ENCODE results near the gene ETS1.
A peak's percentile ranks its signal among the peaks of the same experiment; 100 is the strongest.

The ETS1 gene

DNA sequence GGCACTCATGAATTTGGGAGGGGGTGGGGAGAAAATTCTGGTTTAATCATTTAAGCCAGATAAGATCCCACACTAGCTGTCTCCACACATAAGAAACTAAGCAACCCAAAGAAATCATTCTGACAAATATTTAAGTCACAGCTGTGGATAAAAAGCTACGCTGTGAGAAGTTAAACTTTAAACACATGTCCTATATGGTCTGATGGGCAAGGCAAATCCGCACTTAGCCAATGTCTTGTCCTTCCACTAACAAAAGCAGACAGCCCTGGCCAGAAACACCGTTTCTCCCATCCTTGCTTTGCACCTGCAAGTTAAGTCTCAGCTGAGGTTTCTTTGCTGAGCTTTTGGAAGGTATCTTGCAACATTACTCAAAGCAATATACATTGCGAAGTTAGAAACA is 68.0 kb downstream of the ETS1 start:
- ATAC-seq (ENCODE audit: low read depth) (no peak), DNase-seq (ENCODE audit: low spot score) (no peak)
- Histone ChIP-seq H3K27ac (ENCODE audit: poor library complexity, severe bottlenecking) (peak overlapping the region; percentile 98), H3K4me3 (ENCODE audit: severe bottlenecking) (peak overlapping the region; percentile 60), H3K27me3 (ENCODE audit: insufficient read depth, poor library complexity, severe bottlenecking) (no peaks in the 10 kb centered on the region), H3K36me3 (ENCODE audit: low read depth) (peaks cover 64% of the 10 kb centered on the region), H3K4me1 (ENCODE audit: insufficient read depth, poor library complexity, severe bottlenecking) (peaks cover 68% of the 10 kb centered on the region), H3K9me3 (ENCODE audit: severe bottlenecking) (no peaks in the 10 kb centered on the region)
- TF ChIP-seq, protein P1, sequence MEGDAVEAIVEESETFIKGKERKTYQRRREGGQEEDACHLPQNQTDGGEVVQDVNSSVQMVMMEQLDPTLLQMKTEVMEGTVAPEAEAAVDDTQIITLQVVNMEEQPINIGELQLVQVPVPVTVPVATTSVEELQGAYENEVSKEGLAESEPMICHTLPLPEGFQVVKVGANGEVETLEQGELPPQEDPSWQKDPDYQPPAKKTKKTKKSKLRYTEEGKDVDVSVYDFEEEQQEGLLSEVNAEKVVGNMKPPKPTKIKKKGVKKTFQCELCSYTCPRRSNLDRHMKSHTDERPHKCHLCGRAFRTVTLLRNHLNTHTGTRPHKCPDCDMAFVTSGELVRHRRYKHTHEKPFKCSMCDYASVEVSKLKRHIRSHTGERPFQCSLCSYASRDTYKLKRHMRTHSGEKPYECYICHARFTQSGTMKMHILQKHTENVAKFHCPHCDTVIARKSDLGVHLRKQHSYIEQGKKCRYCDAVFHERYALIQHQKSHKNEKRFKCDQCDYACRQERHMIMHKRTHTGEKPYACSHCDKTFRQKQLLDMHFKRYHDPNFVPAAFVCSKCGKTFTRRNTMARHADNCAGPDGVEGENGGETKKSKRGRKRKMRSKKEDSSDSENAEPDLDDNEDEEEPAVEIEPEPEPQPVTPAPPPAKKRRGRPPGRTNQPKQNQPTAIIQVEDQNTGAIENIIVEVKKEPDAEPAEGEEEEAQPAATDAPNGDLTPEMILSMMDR (IDR thresholded peaks at IDR 0.05; ENCODE audit: poor library complexity, severe bottlenecking) = no peak

DNA sequence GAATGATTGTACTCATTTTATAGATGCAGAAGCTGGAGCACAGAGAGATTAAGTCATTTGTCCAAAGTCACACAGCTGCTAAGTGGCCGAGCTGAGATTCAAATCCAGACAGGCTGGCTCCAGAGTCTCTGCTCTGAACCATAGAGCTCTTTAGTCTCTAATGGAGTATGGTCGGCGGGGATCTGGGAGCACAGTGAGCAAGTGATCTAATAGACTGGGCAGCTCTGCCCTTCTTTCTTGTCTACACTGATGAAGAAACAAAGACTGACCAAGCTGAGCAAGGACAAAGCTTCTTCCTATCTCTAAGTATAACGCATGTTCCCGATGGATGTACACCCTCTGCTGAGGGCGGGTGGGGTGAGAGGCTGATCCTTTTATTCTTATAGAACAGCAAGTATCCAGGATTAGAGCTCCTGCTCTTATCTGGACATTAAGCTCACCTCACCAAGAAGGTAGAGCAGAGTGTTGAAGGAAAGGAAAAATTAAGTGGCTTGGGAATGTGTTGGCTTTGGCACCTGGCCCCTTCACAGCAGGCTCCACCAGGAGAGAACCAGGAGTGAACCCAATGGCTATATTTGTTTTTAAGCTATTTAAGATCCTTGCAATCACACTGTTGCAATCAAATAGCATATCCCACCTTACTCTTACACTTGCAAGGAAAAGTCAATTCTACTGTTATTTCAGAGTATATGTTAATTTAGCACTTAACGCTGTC is 68.7 kb downstream of the ETS1 start:
- H3K27me3 ChIP-seq (ENCODE audit: insufficient read depth, poor library complexity, severe bottlenecking) = no peaks in the 10 kb centered on the region
- TF ChIP-seq, protein P1 (IDR thresholded peaks at IDR 0.05; ENCODE audit: poor library complexity, severe bottlenecking) = no peak
- H3K4me1 ChIP-seq (ENCODE audit: insufficient read depth, poor library complexity, severe bottlenecking) = peaks cover 65% of the 10 kb centered on the region
- H3K27ac ChIP-seq (ENCODE audit: poor library complexity, severe bottlenecking) = peak overlapping the region; percentile 98
- H3K36me3 ChIP-seq (ENCODE audit: low read depth) = peaks cover 70% of the 10 kb centered on the region
- ATAC-seq (ENCODE audit: low read depth) = no peak
- DNase-seq (ENCODE audit: low spot score) = no peak
- peak overlapping the region; percentile 60 for H3K4me3 ChIP-seq (ENCODE audit: severe bottlenecking)
- no peaks in the 10 kb centered on the region for H3K9me3 ChIP-seq (ENCODE audit: severe bottlenecking)

DNA sequence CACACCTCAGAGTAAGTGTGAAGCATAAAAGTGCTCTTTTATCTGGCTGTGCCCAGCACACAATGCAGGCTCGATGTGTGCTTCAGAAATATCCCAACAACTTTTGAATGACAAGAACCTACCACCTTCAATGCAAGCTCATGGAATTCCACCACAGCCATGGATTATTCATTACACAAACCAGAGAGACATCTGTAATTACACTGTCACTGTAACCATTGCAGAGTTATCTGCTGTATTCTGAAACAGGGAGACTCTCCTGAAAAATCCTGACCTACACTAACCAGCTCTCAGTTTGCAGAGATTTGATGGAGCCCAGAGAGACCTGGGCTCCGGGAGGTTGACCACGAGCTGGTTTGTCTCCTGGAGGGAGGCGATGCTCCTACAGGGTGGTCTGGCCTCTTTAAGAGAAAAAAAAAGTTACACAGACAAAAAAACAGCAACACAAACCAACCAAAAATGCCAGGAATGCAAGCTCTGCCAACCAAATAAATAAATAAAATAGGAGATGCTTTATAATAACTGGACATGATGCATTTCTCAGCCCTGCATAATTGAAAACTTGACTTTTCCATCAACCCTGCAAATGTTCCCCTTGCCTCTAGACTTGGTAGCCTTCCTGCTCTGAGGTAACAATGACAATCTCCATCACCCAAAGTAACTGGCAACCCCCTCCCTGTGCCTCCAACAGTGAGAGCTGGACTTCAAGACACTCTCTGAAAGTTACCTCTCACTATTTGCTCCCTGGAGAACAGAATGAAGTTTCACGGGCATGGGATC is 69.7 kb downstream of the ETS1 start:
- Histone ChIP-seq H3K4me1 (ENCODE audit: insufficient read depth, poor library complexity, severe bottlenecking) (peaks cover 55% of the 10 kb centered on the region), H3K4me3 (ENCODE audit: severe bottlenecking) (no peak overlapping the region)
- no peak for ATAC-seq (ENCODE audit: low read depth)

DNA sequence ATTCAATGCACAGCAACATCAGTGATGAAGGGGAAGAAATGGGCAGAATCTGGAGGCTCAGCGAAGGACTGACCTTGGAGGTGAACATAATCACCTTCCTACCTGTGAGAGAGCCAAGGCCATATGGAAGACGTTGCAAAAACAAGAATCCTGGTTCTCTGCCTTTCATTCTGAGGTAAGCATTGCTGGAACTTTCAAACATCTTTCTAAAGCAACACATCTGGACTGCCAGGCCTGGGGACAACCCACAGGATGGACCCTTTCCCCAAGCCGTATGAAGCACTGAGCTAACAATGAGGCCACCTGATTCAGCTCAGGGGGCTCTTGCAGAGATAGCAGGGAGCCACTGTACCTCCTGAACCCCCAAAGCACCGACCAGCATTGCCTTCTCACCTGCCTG is 70.5 kb downstream of the ETS1 start:
- no peaks in the 10 kb centered on the region for H3K9me3 ChIP-seq (ENCODE audit: severe bottlenecking)
- TF ChIP-seq, protein P1 (IDR thresholded peaks at IDR 0.05; ENCODE audit: poor library complexity, severe bottlenecking) = no peak
- H3K27me3 ChIP-seq (ENCODE audit: insufficient read depth, poor library complexity, severe bottlenecking) = no peaks in the 10 kb centered on the region
- DNase-seq (ENCODE audit: low spot score) = no peak
- H3K4me1 ChIP-seq (ENCODE audit: insufficient read depth, poor library complexity, severe bottlenecking) = peaks cover 58% of the 10 kb centered on the region
- peaks cover 88% of the 10 kb centered on the region for H3K36me3 ChIP-seq (ENCODE audit: low read depth)
- H3K27ac ChIP-seq (ENCODE audit: poor library complexity, severe bottlenecking) = peak overlapping the region; percentile 1
- ATAC-seq (ENCODE audit: low read depth) = no peak
- no peak overlapping the region for H3K4me3 ChIP-seq (ENCODE audit: severe bottlenecking)

More for the DNA sequence above, 69.7 kb downstream of the ETS1 start:
- peak overlapping the region; percentile 98 for H3K27ac ChIP-seq (ENCODE audit: poor library complexity, severe bottlenecking)
- H3K36me3 ChIP-seq (ENCODE audit: low read depth) = peaks cover 80% of the 10 kb centered on the region
- no peaks in the 10 kb centered on the region for H3K27me3 ChIP-seq (ENCODE audit: insufficient read depth, poor library complexity, severe bottlenecking)
- TF ChIP-seq, protein P1 (IDR thresholded peaks at IDR 0.05; ENCODE audit: poor library complexity, severe bottlenecking) = no peak
- H3K9me3 ChIP-seq (ENCODE audit: severe bottlenecking) = no peaks in the 10 kb centered on the region
- no peak for DNase-seq (ENCODE audit: low spot score)
